ENCODE data around the gene DMAC2L.
A peak's percentile ranks its signal among the peaks of the same experiment; 100 is the strongest.

The DMAC2L gene

GRCh38 chr14:50338587-50338986 is 26.5 kb downstream of the DMAC2L start:
- no peak overlapping the region for H3K4me3 Mint-ChIP-seq
- H3K4me1 Mint-ChIP-seq (ENCODE audit: low read depth): peaks cover 20% of the 10 kb centered on the region
- intact Hi-C loops (cut with micrococcal nuclease): no loop called here
- no peaks in the 10 kb centered on the region for H3K9me3 Mint-ChIP-seq
- no peak overlapping the region for H3K27ac Mint-ChIP-seq
- H3K27me3 Mint-ChIP-seq: no peaks in the 10 kb centered on the region
- H3K36me3 Mint-ChIP-seq (ENCODE audit: low read depth): no peaks in the 10 kb centered on the region

DNA sequence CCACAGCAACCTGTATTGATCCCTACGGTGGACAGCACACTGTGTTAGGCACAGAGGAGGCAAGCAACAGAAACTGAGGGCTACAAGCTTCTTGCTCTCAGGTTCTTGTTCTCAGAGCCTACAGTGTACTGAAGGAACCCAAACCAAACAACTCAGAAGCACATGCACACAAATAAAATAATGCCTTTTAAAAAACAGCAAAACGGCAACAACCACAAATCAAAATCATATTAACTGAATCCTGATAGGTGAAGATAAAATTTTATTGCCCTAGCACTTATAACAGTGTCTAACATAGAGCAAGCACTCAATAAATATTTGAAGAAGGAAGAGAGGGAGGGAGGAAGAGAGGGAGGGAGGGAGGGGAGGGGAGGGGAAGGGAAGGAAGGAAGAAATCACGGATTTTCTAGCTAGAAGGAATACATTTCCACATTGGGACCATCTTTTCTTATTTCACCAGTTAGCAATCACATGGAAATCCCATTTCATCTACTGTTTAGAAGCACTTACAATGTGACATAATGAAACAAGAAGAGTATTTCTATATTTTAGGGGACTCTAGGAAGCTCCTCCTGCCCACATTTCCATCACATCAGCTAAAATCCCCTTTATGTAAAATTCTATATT is 27.2 kb downstream of the DMAC2L start:
- no peaks in the 10 kb centered on the region for H3K9me3 Mint-ChIP-seq
- H3K36me3 Mint-ChIP-seq (ENCODE audit: low read depth): no peaks in the 10 kb centered on the region
- no peak overlapping the region for H3K27ac Mint-ChIP-seq
- no peak overlapping the region for H3K4me3 Mint-ChIP-seq
- no peaks in the 10 kb centered on the region for H3K27me3 Mint-ChIP-seq
- intact Hi-C loops (cut with micrococcal nuclease): no loop called here
- H3K4me1 Mint-ChIP-seq (ENCODE audit: low read depth): peaks cover 20% of the 10 kb centered on the region

- intact Hi-C loops (cut with micrococcal nuclease): loop anchor here (10.0 kb wide), 1 partner anchor 55 kb away; the partner anchor contains the start of gene CDKL1
- Mint-ChIP-seq H3K27me3 (no peaks in the 10 kb centered on the region), H3K36me3 (ENCODE audit: low read depth) (no peaks in the 10 kb centered on the region), H3K27ac (no peak overlapping the region), H3K4me3 (no peak overlapping the region), H3K4me1 (ENCODE audit: low read depth) (peaks cover 20% of the 10 kb centered on the region), H3K9me3 (no peaks in the 10 kb centered on the region)
These were observed 27.9 kb downstream of the DMAC2L start for GRCh38 chr14:50340045-50340444.

GRCh38 chr14:50340963-50341362 is 28.8 kb downstream of the DMAC2L start:
- Mint-ChIP-seq H3K27me3 (no peaks in the 10 kb centered on the region), H3K4me3 (no peak overlapping the region), H3K4me1 (ENCODE audit: low read depth) (peaks cover 12% of the 10 kb centered on the region), H3K36me3 (ENCODE audit: low read depth) (no peaks in the 10 kb centered on the region), H3K9me3 (no peaks in the 10 kb centered on the region), H3K27ac (no peak overlapping the region)
- intact Hi-C loops (cut with micrococcal nuclease): loop anchor here (10.0 kb wide), 1 partner anchor 54 kb away; the partner anchor contains the start of gene CDKL1

DNA sequence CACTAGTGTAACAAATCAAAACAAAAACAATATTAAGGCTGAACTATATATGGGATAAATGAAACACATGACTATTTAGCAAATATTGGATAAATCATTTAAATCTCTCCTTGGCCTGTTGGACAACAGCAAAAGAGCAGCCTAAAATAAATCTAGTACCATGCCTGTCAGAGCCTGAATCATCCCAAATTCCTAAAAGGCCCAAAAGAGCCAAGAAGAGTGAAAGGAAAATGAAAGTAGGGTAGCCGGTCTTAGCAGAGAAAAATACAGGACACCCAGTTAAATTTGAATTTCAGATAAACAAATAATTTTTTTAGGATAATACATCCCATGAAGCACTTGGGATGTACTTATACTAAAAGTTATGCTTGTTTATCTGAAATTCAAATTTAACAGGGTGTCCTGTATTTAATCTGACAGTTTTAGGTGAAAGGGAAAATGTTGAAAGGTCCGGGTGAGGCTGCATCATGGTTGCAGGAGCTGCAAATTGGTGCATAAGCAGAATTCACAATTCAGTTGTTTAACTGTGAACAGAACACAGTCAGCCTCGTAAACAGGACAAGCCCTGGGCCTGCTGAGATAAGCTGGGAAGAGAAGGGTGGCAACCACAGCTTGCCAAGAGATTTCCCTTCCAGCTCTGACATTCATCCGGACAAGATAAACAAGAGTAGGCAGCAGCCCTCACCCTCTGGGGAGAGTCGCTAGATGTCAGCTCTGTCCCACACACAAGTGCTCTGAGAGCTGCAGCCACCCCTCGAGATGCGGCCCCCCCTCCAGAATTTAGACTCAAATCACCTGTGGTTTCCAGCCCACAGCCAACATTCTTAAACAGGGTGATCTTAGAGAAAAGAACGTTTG is 30.3 kb downstream of the DMAC2L start:
- Mint-ChIP-seq H3K36me3 (ENCODE audit: low read depth) (no peaks in the 10 kb centered on the region), H3K4me3 (no peak overlapping the region), H3K9me3 (no peaks in the 10 kb centered on the region), H3K4me1 (ENCODE audit: low read depth) (peaks cover 11% of the 10 kb centered on the region), H3K27ac (no peak overlapping the region), H3K27me3 (no peaks in the 10 kb centered on the region)
- intact Hi-C loops (cut with micrococcal nuclease): loop anchor here (10.0 kb wide), 1 partner anchor 52 kb away; the partner anchor contains the start of gene CDKL1

DNA sequence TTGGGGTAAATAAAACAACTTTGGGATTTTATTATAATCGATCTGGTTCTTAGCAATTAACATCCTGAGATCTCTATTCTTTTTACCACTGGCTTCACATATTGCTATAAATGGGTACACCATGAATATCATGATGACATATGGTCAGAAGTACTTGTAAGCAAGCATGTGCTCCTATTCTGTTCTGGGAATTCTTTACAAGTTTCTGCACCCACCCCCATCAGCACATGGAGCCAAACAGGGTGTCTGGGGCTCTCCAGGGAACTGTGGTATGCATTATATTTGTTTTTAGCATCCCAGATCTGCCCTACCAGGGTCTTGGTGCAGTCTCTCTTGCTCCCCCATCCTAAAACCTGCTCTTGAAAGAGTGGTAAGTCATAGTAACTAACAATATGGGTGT is 31.3 kb downstream of the DMAC2L start:
- no peak overlapping the region for H3K27ac Mint-ChIP-seq
- no peak overlapping the region for H3K4me3 Mint-ChIP-seq
- H3K9me3 Mint-ChIP-seq: no peaks in the 10 kb centered on the region
- H3K27me3 Mint-ChIP-seq: no peaks in the 10 kb centered on the region
- intact Hi-C loops (cut with micrococcal nuclease): loop anchor here (10.0 kb wide), 1 partner anchor 51 kb away; the partner anchor contains the start of gene CDKL1
- no peaks in the 10 kb centered on the region for H3K36me3 Mint-ChIP-seq (ENCODE audit: low read depth)
- peaks cover 16% of the 10 kb centered on the region for H3K4me1 Mint-ChIP-seq (ENCODE audit: low read depth)

GRCh38 chr14:50344116-50344775 is 32.1 kb downstream of the DMAC2L start:
- Mint-ChIP-seq H3K27ac (no peak overlapping the region), H3K27me3 (no peaks in the 10 kb centered on the region), H3K4me1 (ENCODE audit: low read depth) (peaks cover 16% of the 10 kb centered on the region), H3K4me3 (no peak overlapping the region), H3K36me3 (ENCODE audit: low read depth) (no peaks in the 10 kb centered on the region), H3K9me3 (no peaks in the 10 kb centered on the region)
- intact Hi-C loops (cut with micrococcal nuclease): loop anchor here (10.0 kb wide), 1 partner anchor 51 kb away; the partner anchor contains the start of gene CDKL1

DNA sequence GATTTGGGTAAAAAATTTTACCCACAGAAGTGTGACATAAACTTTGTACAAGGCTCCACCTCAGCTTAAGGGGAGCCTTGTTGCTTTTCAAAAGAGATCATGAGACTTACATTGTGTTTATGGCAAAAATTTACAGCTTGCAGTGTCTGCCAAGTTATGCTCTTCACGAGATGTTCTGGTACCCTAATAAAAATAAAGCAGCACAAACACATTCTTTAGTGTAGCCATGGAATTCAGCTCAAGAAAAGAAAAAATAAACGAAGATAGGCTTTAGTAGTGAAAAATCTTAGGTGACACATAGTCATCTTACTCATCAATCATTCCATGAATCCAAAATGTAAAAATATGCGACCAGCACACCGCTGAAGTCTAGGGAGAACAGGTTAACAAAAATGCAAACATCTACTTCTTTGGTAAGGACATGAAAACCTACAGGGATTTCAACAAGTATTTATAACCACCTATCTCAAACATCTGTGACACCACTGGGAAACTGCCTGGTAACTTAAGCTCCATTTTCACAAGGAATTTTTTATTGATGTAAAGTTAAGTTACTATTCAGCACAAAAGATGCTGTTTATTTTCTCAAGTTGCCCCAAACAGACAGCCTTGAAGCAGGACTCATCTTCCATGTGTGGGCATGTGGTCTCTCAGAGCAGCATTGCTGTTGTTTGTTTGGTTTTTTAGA is 32.9 kb downstream of the DMAC2L start:
- intact Hi-C loops (cut with micrococcal nuclease): loop anchor here (10.0 kb wide), 1 partner anchor 50 kb away; the partner anchor contains the start of gene CDKL1
- Mint-ChIP-seq H3K9me3 (no peaks in the 10 kb centered on the region), H3K36me3 (ENCODE audit: low read depth) (no peaks in the 10 kb centered on the region), H3K4me1 (ENCODE audit: low read depth) (peaks cover 16% of the 10 kb centered on the region), H3K4me3 (no peak overlapping the region), H3K27me3 (peaks cover 2% of the 10 kb centered on the region), H3K27ac (no peak overlapping the region)

GRCh38 chr14:50345846-50346422 is 33.8 kb downstream of the DMAC2L start:
- Mint-ChIP-seq H3K36me3 (ENCODE audit: low read depth) (no peaks in the 10 kb centered on the region), H3K9me3 (no peaks in the 10 kb centered on the region), H3K27me3 (peaks cover 2% of the 10 kb centered on the region), H3K4me1 (ENCODE audit: low read depth) (peaks cover 19% of the 10 kb centered on the region), H3K4me3 (no peak overlapping the region), H3K27ac (no peak overlapping the region)
- intact Hi-C loops (cut with micrococcal nuclease): loop anchor here (10.0 kb wide), 1 partner anchor 49 kb away; the partner anchor contains the start of gene CDKL1

DNA sequence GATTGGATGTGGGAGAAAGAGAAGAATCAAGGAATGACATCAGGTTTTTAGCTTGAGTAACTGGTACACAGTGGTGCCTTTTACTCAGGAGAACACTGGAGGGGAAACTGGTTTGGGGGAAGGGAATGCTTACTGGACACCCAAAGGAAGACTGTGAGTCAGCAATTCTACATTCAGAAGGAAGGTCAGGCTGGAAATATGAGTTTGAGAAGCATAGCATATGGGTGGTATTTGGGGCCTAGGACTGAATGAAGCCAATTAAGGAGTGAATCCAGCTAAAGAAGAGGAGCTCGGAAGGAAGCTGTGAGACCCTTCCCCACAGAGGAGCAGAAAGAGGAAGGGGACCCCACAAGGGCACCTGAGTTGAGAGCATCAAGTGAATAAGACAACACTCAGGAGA is 35.4 kb downstream of the DMAC2L start:
- intact Hi-C loops (cut with micrococcal nuclease): loop anchor here (10.0 kb wide), 1 partner anchor 47 kb away; the partner anchor contains the start of gene CDKL1
- no peaks in the 10 kb centered on the region for H3K9me3 Mint-ChIP-seq
- no peaks in the 10 kb centered on the region for H3K36me3 Mint-ChIP-seq (ENCODE audit: low read depth)
- peaks cover 2% of the 10 kb centered on the region for H3K27me3 Mint-ChIP-seq
- H3K27ac Mint-ChIP-seq: peak overlapping the region; percentile 3
- H3K4me3 Mint-ChIP-seq: no peak overlapping the region
- peaks cover 26% of the 10 kb centered on the region for H3K4me1 Mint-ChIP-seq (ENCODE audit: low read depth)

GRCh38 chr14:50348933-50349332 is 36.8 kb downstream of the DMAC2L start:
- Mint-ChIP-seq H3K36me3 (ENCODE audit: low read depth) (no peaks in the 10 kb centered on the region), H3K4me1 (ENCODE audit: low read depth) (peaks cover 22% of the 10 kb centered on the region), H3K9me3 (no peaks in the 10 kb centered on the region), H3K27ac (no peak overlapping the region), H3K4me3 (no peak overlapping the region), H3K27me3 (peaks cover 2% of the 10 kb centered on the region)
- intact Hi-C loops (cut with micrococcal nuclease): loop anchor here (10.0 kb wide), 1 partner anchor 46 kb away; the partner anchor contains the start of gene CDKL1

GRCh38 chr14:50350975-50351374 is 38.9 kb downstream of the DMAC2L start:
- Mint-ChIP-seq H3K27me3 (peaks cover 2% of the 10 kb centered on the region), H3K4me1 (ENCODE audit: low read depth) (peaks cover 22% of the 10 kb centered on the region), H3K9me3 (no peaks in the 10 kb centered on the region), H3K27ac (no peak overlapping the region), H3K4me3 (no peak overlapping the region), H3K36me3 (ENCODE audit: low read depth) (no peaks in the 10 kb centered on the region)
- intact Hi-C loops (cut with micrococcal nuclease): no loop called here

DNA sequence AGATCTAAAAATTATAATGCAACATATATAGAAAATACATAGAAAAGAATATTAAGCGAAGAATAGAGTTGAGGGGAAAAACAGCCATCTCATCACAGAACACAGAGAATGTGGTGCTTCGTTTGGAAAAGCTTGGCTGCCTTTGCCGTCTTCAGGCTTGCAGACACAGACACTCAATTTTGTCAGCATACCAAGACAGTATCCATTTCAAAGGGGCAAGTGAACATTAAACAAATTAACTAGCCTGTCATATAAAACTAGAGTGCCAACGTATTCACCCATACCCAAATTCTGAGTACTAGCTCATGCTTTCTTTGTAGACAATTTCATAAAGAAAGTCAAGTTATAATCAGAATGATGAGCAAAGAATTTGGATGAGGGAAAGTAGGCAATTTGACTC is 40.5 kb downstream of the DMAC2L start:
- H3K4me1 Mint-ChIP-seq (ENCODE audit: low read depth): peaks cover 15% of the 10 kb centered on the region
- H3K4me3 Mint-ChIP-seq: no peak overlapping the region
- no peaks in the 10 kb centered on the region for H3K9me3 Mint-ChIP-seq
- intact Hi-C loops (cut with micrococcal nuclease): no loop called here
- no peaks in the 10 kb centered on the region for H3K36me3 Mint-ChIP-seq (ENCODE audit: low read depth)
- H3K27ac Mint-ChIP-seq: no peak overlapping the region
- peaks cover 2% of the 10 kb centered on the region for H3K27me3 Mint-ChIP-seq

All from dendritic cell treated with granulocyte-macrophage colony-stimulating factor and Interleukin-4, amounts not matched to agents 40 ng/mL and 50 ng/mL, for 4 days (primary cell).